H1 (cell line): ENCODE results near the gene C16orf95. TPM values are rescaled to one million over a fixed set of nuclear protein-coding genes. Genes with fewer than 3 reads are reported as not detected.
A peak's percentile ranks its signal among the peaks of the same experiment; 100 is the strongest.

ENCODE experiments used
- CTCF ChIA-PET: fragments of 300-600 bp; sonication (Branson Sonifier 250); formaldehyde crosslinking; loops from one replicate; lab custom pipeline; 2021; ENCODE audit not compliant: partially characterized antibody; lab: Charles Lee
- POLR2A ChIA-PET: fragments of 300-600 bp; sonication (Branson Sonifier 250); formaldehyde crosslinking; loops from one replicate; lab custom pipeline; 2021; ENCODE audit warnings: inconsistent platforms; ENCODE audit not compliant: partially characterized antibody; lab: Charles Lee
- DNase-seq, 2 experiments: peaks; one replicate each; pipeline versions ENCODE4 v3.0.0 to v3.0.0-alpha.2; 2010 to 2022; ENCODE audit warnings: low spot score in 2 of 2, low read depth in 1 of 2, mixed read lengths in 1 of 2
- FAIRE-seq: peaks from 2 replicates; lab custom pipeline; 2011; peaks lifted over from hg19 to GRCh38; lab: Jason Lieb, UNC
- H2AFZ ChIP-seq: 2 replicates; pipeline ENCODE4 v1.8.1; 2012; ENCODE audit warnings: low read length, inconsistent platforms
- H2AK5ac ChIP-seq: 2 replicates; pipeline ENCODE4 v1.6.1; 2013; ENCODE audit warnings: low read depth, low read length
- H2BK120ac ChIP-seq: replicated peaks from 2 replicates; pipeline ENCODE3; 2013; ENCODE audit warnings: low read depth, low read length, inconsistent platforms
- H2BK12ac ChIP-seq: 2 replicates; pipeline ENCODE4 v1.6.1; 2013; ENCODE audit warnings: low read depth, low read length
- H2BK15ac ChIP-seq: 2 replicates; pipeline ENCODE4 v1.6.1; 2013; ENCODE audit warnings: low read length
- H2BK20ac ChIP-seq: 2 replicates; pipeline ENCODE4 v1.6.1; 2013; ENCODE audit warnings: low read length
- H2BK5ac ChIP-seq: 2 replicates; pipeline ENCODE4 v1.6.1; 2013; ENCODE audit warnings: low read depth, low read length
- H3K14ac ChIP-seq: 2 replicates; pipeline ENCODE4 v1.6.1; 2013; ENCODE audit warnings: inconsistent platforms; ENCODE audit not compliant: insufficient read length
- H3K18ac ChIP-seq: 2 replicates; pipeline ENCODE4 v1.6.1; 2013; ENCODE audit warnings: low read length; ENCODE audit errors: extremely low read depth
- H3K23ac ChIP-seq: 2 replicates; pipeline ENCODE4 v1.6.1; 2013; ENCODE audit warnings: inconsistent platforms; ENCODE audit not compliant: insufficient read length
- H3K23me2 ChIP-seq: 2 replicates; pipeline ENCODE4 v1.6.1; 2013; ENCODE audit warnings: low read depth, low read length
- H3K27ac ChIP-seq: 2 replicates; pipeline ENCODE4 v1.6.1; 2011; ENCODE audit warnings: low read depth, low read length, inconsistent platforms
- H3K27me3 ChIP-seq, 4 experiments: replicated peaks in 1 of 4; 1 replicate in 1 of 4; 2 replicates in 3 of 4; pipeline versions ENCODE4 v1.6.1 to v1.8.1; 2011 to 2013; ENCODE audit warnings: low read length in 3 of 4, mild to moderate bottlenecking in 3 of 4, inconsistent platforms in 2 of 4, mixed read lengths in 2 of 4, moderate library complexity in 1 of 4; ENCODE audit not compliant: control insufficient read depth in 3 of 4, insufficient read depth in 3 of 4; ENCODE audit errors: extremely low read depth in 1 of 4
- H3K36me3 ChIP-seq, 4 experiments: 2 replicates each; pipeline versions ENCODE4 v1.6.1 to v1.8.1; 2011 to 2013; ENCODE audit warnings: mild to moderate bottlenecking in 4 of 4, low read length in 3 of 4, moderate library complexity in 2 of 4, control low read depth in 1 of 4, inconsistent platforms in 1 of 4; ENCODE audit not compliant: insufficient read depth in 4 of 4, control insufficient read depth in 2 of 4
- H3K4ac ChIP-seq: replicated peaks from 2 replicates; pipeline ENCODE3; 2013; ENCODE audit warnings: low read length, low read depth, mixed read lengths, inconsistent platforms; ENCODE audit not compliant: insufficient read length
- H3K4me1 ChIP-seq, 4 experiments: replicated peaks in 1 of 4; 1 replicate in 1 of 4; 2 replicates in 3 of 4; pipeline versions ENCODE4 v1.6.1 to v1.8.1; 2011 to 2013; ENCODE audit warnings: low read length in 3 of 4, inconsistent platforms in 2 of 4, mixed read lengths in 1 of 4; ENCODE audit not compliant: insufficient read depth in 4 of 4, control insufficient read depth in 3 of 4
- H3K4me2 ChIP-seq, 2 experiments: 2 replicates each; pipeline versions ENCODE4 v1.6.1 to v1.8.1; 2011 to 2013; ENCODE audit warnings: low read depth in 2 of 2, low read length in 2 of 2, control low read depth in 1 of 2, inconsistent platforms in 1 of 2, mild to moderate bottlenecking in 1 of 2; ENCODE audit not compliant: insufficient read depth in 1 of 2
- H3K4me3 ChIP-seq, 4 experiments: fragments of 200-600, 300-600 bp in 1 of 4; sonication (generic), shearing (Covaris generic), sonication (Bioruptor Twin) in 1 of 4; 2 replicates each; pipeline versions ENCODE4 v1.5.1 to v1.8.1; 2011 to 2016; ENCODE audit warnings: low read length in 4 of 4, low read depth in 3 of 4, control low read depth in 2 of 4, inconsistent platforms in 2 of 4, mild to moderate bottlenecking in 2 of 4, mixed read lengths in 1 of 4, moderate library complexity in 1 of 4; ENCODE audit not compliant: insufficient read depth in 2 of 4; ENCODE audit errors: extremely low read depth in 1 of 4
- H3K56ac ChIP-seq: replicated peaks from 2 replicates; pipeline ENCODE3; 2013; ENCODE audit warnings: low read depth, mild to moderate bottlenecking, mixed read lengths, low read length, inconsistent platforms; ENCODE audit not compliant: insufficient read length
- H3K79me1 ChIP-seq: 2 replicates; pipeline ENCODE4 v1.6.1; 2013; ENCODE audit warnings: low read depth, low read length, control low read depth
- H3K79me2 ChIP-seq, 2 experiments: 2 replicates each; pipeline versions ENCODE4 v1.6.1 to v1.8.1; 2012 to 2013; ENCODE audit warnings: low read length in 2 of 2, mild to moderate bottlenecking in 2 of 2, inconsistent platforms in 1 of 2; ENCODE audit not compliant: insufficient read depth in 2 of 2, control insufficient read depth in 1 of 2
- H3K9ac ChIP-seq, 4 experiments: replicated peaks in 1 of 4; 1 replicate in 1 of 4; 2 replicates in 3 of 4; pipeline versions ENCODE4 v1.6.1 to v1.8.1; 2011 to 2013; ENCODE audit warnings: low read depth in 3 of 4, low read length in 3 of 4, control low read depth in 2 of 4, mild to moderate bottlenecking in 2 of 4, moderate library complexity in 2 of 4, inconsistent platforms in 1 of 4; ENCODE audit errors: extremely low read depth in 1 of 4
- H3K9me3 ChIP-seq, 2 experiments: 2 replicates each; pipeline versions ENCODE4 v1.6.1 to v1.8.1; 2012 to 2013; ENCODE audit warnings: mild to moderate bottlenecking in 2 of 2, moderate library complexity in 2 of 2, control low read depth in 1 of 2, inconsistent platforms in 1 of 2, low read depth in 1 of 2, low read length in 1 of 2, mixed read lengths in 1 of 2; ENCODE audit not compliant: insufficient read depth in 2 of 2
- H4K20me1 ChIP-seq, 2 experiments: replicated peaks in 1 of 2; 2 replicates each; pipeline versions ENCODE3 to v1.8.1; 2011 to 2013; ENCODE audit warnings: inconsistent platforms in 2 of 2, low read length in 2 of 2, mild to moderate bottlenecking in 1 of 2; ENCODE audit not compliant: insufficient read depth in 2 of 2, control insufficient read depth in 1 of 2
- H4K5ac ChIP-seq: 2 replicates; pipeline ENCODE4 v1.6.1; 2013; ENCODE audit warnings: low read length, low read depth, mixed read lengths, inconsistent platforms; ENCODE audit not compliant: insufficient read length
- H4K8ac ChIP-seq: 2 replicates; pipeline ENCODE4 v1.8.0; 2013; ENCODE audit warnings: mild to moderate bottlenecking, moderate library complexity, low read length, inconsistent platforms; ENCODE audit not compliant: insufficient read depth; ENCODE audit errors: extremely low read depth
- H4K91ac ChIP-seq: replicated peaks from 2 replicates; pipeline ENCODE3; 2013; ENCODE audit warnings: low read length, mixed read lengths, inconsistent platforms; ENCODE audit not compliant: insufficient read length
- ASH2L ChIP-seq: fragments of 200-600, 300-600 bp; sonication (generic); IDR thresholded peaks from one replicate; pipeline ENCODE4 v1.7.1; 2017; ENCODE audit warnings: low read length
- KDM4A ChIP-seq: IDR thresholded peaks from one replicate; pipeline ENCODE4 v1.7.1; 2012; ENCODE audit warnings: low read depth, mild to moderate bottlenecking, moderate library complexity, low read length, inconsistent platforms; ENCODE audit not compliant: severe bottlenecking
- RAD21 ChIP-seq, 2 experiments: IDR thresholded peaks in 1 of 2; conservative IDR thresholded peaks in 1 of 2; 2 replicates each; pipeline ENCODE4 v1.6.1; 2011; ENCODE audit warnings: low read depth in 2 of 2, low read length in 2 of 2, improper control_type of control experiment in 1 of 2, inconsistent platforms in 1 of 2, mild to moderate bottlenecking in 1 of 2, moderate library complexity in 1 of 2
- SP4 ChIP-seq: IDR thresholded peaks from 2 replicates; pipeline ENCODE4 v1.6.1; 2012; ENCODE audit warnings: low read length, inconsistent platforms
- WGBS, 2 experiments: shearing (Covaris generic) in 1 of 2; methylation state at CpG; one replicate each; pipeline versions ENCODE4 v1.1.6 to v1.1.7; 2013 to 2015; ENCODE audit warnings: low lambda C conversion rate in 2 of 2, mixed read lengths in 2 of 2, inconsistent platforms in 1 of 2, low coverage in 1 of 2, missing lambda C conversion rate in 1 of 2; ENCODE audit not compliant: insufficient replicate concordance in 2 of 2, insufficient coverage in 1 of 2, insufficient read length in 1 of 2; ENCODE audit errors: extremely low coverage in 1 of 2, missing lambda C conversion rate in 1 of 2; 5-methylcytosine and 5-hydroxymethylcytosine counted together
- polyA plus RNA-seq, 7 experiments: library from polyadenylated mRNA; depleted of rRNA in 3 of 7; stranded (reverse) in 5 of 7; unstranded in 2 of 7; fragments of >200 nt in 5 of 7; fragments of 200-250 nt in 2 of 7; gene quantifications; 1 replicate in 5 of 7; 2 replicates in 1 of 7; 4 replicates in 1 of 7; pipeline versions ENCODE4 v1.2.1 to v1.2.3, GENCODE V29; 2011 to 2013; ENCODE audit warnings: missing spikeins in 2 of 7, mixed read lengths in 2 of 7
- total RNA-seq: library from RNA; stranded (reverse); fragmentation: NEBNext Ultra II Directional; extraction: Animal tissue kit (Norgen Biotek cat#: 25700); gene quantifications from 2 replicates; pipeline ENCODE4 v1.2.1, GENCODE V29; 2021
- TF ChIP-seq, protein P1 (sequence below): IDR thresholded peaks from 2 replicates; pipeline ENCODE4 v1.6.1; 2012; ENCODE audit warnings: inconsistent platforms

C16orf95 gene
- total and polyA plus RNA-seq, 2 of the 8 experiments (the other 6 are each of a cell fraction or from before 2014, with no cell fraction given): 5.0 to 5.4 TPM

DNA sequence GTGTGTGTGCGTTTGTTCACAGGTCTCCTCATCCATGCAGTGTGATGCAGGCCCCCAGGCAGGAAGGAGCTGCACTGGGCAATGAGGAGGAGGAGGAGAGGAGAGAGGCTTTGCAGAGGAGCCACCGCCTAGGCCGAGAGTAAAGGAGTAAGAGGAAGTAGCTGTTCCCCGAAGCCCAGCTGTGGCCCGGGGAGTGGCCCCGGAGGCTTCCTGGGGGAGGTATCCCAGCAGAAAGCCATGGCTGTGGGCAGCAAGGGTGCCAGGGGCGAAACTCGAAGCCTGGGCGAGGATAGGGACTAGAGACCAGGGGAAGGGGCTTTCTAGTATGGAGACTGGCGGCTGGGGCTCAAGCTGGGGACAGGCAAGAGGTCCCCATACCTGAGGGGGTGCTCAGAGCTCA lies 12.2 kb downstream of the C16orf95 start:
- Histone ChIP-seq H3K9me3 (peaks cover 0 to 5% of the 10 kb centered on the region in 2 experiments; a peak in 1 of 4 replicates), H2AFZ (no peak overlapping the region), H3K4me2 (no peak overlapping the region), H4K8ac (no peak overlapping the region; the same call in 1 of the 2 replicates), H4K91ac (peak overlapping the region; percentile 84), H3K36me3 (0 out of 8 replicates have a peak, but pooled peaks cover 0 to 2% (median 0%) of the 10 kb centered on the region in 4 experiments), H3K23me2 (no peaks in the 10 kb centered on the region), H2BK120ac (no peak overlapping the region), H3K23ac (no peak overlapping the region), H3K79me2 (no peaks in the 10 kb centered on the region), H3K27me3 (no peaks in the 10 kb centered on the region), H3K4me3 (no peak overlapping the region), H3K9ac (no peak overlapping the region), H4K20me1 (peaks cover 0 to 2% of the 10 kb centered on the region in 2 experiments), H4K5ac (no peak overlapping the region), H2AK5ac (no peak overlapping the region), H2BK12ac (no peak overlapping the region), H2BK5ac (no peak overlapping the region), H3K79me1 (no peaks in the 10 kb centered on the region), H3K27ac (no peak overlapping the region), H3K14ac (no peak overlapping the region), H3K56ac (no peak overlapping the region), H3K4me1 (peaks cover 0 to 6% (median 0%) of the 10 kb centered on the region in 4 experiments; a peak in 1 of 7 replicates), H2BK15ac (no peak overlapping the region), H3K18ac (no peak overlapping the region), H3K4ac (no peak overlapping the region), H2BK20ac (no peak overlapping the region)
- DNase-seq: no peak
- ChIA-PET CTCF (interaction anchor here (0.6 to 1.8 kb wide), 3 partner anchors 10 to 431 kb away, joined by 3 to 6 read pairs (median 4); no protein-coding TSS in a partner anchor), POLR2A (interaction anchor here (1.2 kb wide), 2 partner anchors 8 to 12 kb away, joined by 3 to 4 read pairs; partner anchors contain the start of gene C16orf95)
- WGBS, 2 experiments: 78% methylated on average over 10 of the region's 10 CpGs; no CpG with 5 or more reads in 1 of the 2 experiments
- FAIRE-seq: no peak
- TF ChIP-seq RAD21 (IDR thresholded peaks at IDR 0.05 in 1 of 2, conservative IDR thresholded peaks at IDR 0.05 in 1 of 2; ENCODE audit: low read depth in 2 of 2, low read length in 2 of 2) (no peak), KDM4A (no peak), ASH2L (no peak), SP4 (no peak)
- TF ChIP-seq, protein P1, sequence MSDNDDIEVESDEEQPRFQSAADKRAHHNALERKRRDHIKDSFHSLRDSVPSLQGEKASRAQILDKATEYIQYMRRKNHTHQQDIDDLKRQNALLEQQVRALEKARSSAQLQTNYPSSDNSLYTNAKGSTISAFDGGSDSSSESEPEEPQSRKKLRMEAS: no peak
